Heart right ventricle (tissue), 16 donors: ENCODE results near the gene TET2. TPM values are rescaled to one million over a fixed set of nuclear protein-coding genes. Genes with fewer than 3 reads are reported as not detected.

ENCODE experiments used
- ATAC-seq, 8 donors: fragments of 200-7000 bp; cut with Tn5 transposase; one replicate each; pipeline ENCODE4 v1.9.1; 2020; ENCODE audit warnings: mild to moderate bottlenecking in 8 of 8, moderate library complexity in 8 of 8, moderate number of reproducible peaks in 1 of 8
- DNase-seq, 2 donors: peaks; one replicate each; pipeline ENCODE4 v3.0.0-alpha.2; 2020
- H3K27ac ChIP-seq, 10 donors: fragments of 200-600 bp; sonication (generic) in 2 of 10; one replicate each; pipeline versions ENCODE4 v1.5.0 to v1.8.0; 2020 to 2022; ENCODE audit warnings: mild to moderate bottlenecking in 3 of 10
- H3K27me3 ChIP-seq, 7 donors: fragments of 200-600 bp; one replicate each; pipeline ENCODE4 v1.8.0; 2021 to 2022; ENCODE audit warnings: mild to moderate bottlenecking in 2 of 7
- H3K36me3 ChIP-seq, 9 donors: fragments of 200-600 bp; sonication (generic) in 1 of 9; one replicate each; pipeline versions ENCODE4 v1.5.0 to v1.8.0; 2020 to 2022; ENCODE audit warnings: mild to moderate bottlenecking in 2 of 9
- H3K4me1 ChIP-seq, 9 donors: fragments of 200-600 bp; sonication (generic) in 1 of 9; one replicate each; pipeline versions ENCODE4 v1.5.0 to v1.8.0; 2020 to 2022; ENCODE audit warnings: mild to moderate bottlenecking in 4 of 9
- H3K4me3 ChIP-seq, 10 donors: fragments of 200-600 bp; sonication (generic) in 2 of 10; one replicate each; pipeline versions ENCODE4 v1.5.0 to v1.8.0; 2020 to 2022; ENCODE audit warnings: mild to moderate bottlenecking in 7 of 10, moderate library complexity in 2 of 10
- H3K9me3 ChIP-seq, 11 donors: fragments of 200-600 bp in 10 of 11; sonication (generic) in 2 of 11; one replicate each; pipeline versions ENCODE4 v1.5.0 to v1.8.0; 2013 to 2022; ENCODE audit warnings: mild to moderate bottlenecking in 2 of 11, control low read depth in 1 of 11, moderate library complexity in 1 of 11
- WGBS, 2 donors: extraction: QIAGEN DNeasy Blood & Tissue Kit; methylation state at CpG; one replicate each; pipeline ENCODE4 v1.1.7; 2013; ENCODE audit warnings: inconsistent platforms in 1 of 2; 5-methylcytosine and 5-hydroxymethylcytosine counted together
- intact Hi-C, 10 donors: fragments of 100-400 bp; cut with DNase I; formaldehyde crosslinking; loops; one replicate each; pipeline versions ENCODE4 v1.11.1 to v1.14.2; 2022
- polyA plus RNA-seq, 2 donors: library from polyadenylated mRNA; stranded (reverse); fragments of 200-250 nt; gene quantifications; one replicate each; pipeline ENCODE4 v1.2.3, GENCODE V29; 2013
- total RNA-seq, 10 donors: library from RNA; stranded (reverse); fragmentation: NEBNext Ultra II Directional in 3 of 10; extraction: Animal tissue kit (Norgen Biotek cat#: 25700) in 3 of 10; gene quantifications; one replicate each; pipeline versions ENCODE4 v1.2.1 to v1.2.4, GENCODE V29; 2021 to 2023
- TF ChIP-seq, protein P1 (sequence below), 9 donors: fragments of 200-600 bp; sonication (generic) in 2 of 9; IDR thresholded peaks; one replicate each; pipeline versions ENCODE4 v1.5.0 to v1.8.0; 2021 to 2022; ENCODE audit warnings: antibody characterized with exemption in 9 of 9, mild to moderate bottlenecking in 5 of 9, moderate library complexity in 1 of 9
- donor health status: Arrhythmogenic right ventricular cardiomyopathy.
- donor health status: ischemic (EF 13 %, LVEDD 7.1; RV severe dilation, severe dysfunction).
- donor health status: healthy with polysubstance abuse.
- donor health status: DM: no; HTN: yes; CAD: no.
- donor health status: DM: no; HTN: no; CAD: no.
- donor health status: ischemic (EF 25% LVEDD 6.9; RV normal size, moderate dysfunction).
- donor health status: ischemic (EF 25% LVEDD 5.7; RV mildly dilated, moderate dysfunction).
- donor health status: healthy.
- donor health status: DM: yes; HTN: yes; CAD: no.
- donor health status: Ischemic cardiomyopathy.
- donor health status: ischemic (EF 35%, LVEDD 5.7; RV mildly dilated, moderate dysfunction).
- donor health status: nonischemic (EF 11% LVEDD 7.7; RV severe dilation, severe dysfunction).
- donor health status: DM: yes; HTN: yes; CAD: no.
- donor health status: PGD.
- donor health status: ischemic (EF 29% LVEDD 5.4; RV normal size, mild dysfunction).
- donor health status: nonischemic (EF 23%, LVEDD 6.1; RV moderate dilation, normal function).

TET2 gene
- total and polyA plus RNA-seq, 12 donors: 1.4 to 20.6 (median 16.8) TPM

DNA sequence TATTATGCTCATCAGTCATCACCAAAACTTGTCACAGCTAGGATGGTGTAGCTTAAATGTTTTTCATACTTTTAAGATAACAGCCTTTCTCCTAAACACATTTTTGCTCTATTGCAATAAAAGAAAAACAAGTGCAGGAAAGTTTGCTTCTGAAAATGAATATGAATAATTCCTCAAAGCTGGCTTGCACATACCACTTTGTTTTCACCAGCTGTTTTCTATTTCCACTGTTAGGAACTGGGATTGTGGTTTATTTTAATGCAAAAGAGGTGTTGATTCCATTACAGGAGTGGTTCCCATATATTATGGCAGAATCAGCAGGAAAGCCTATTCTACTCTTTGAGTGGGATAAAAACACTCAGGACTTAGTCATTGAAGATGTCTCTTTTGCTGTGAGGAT lies 181.3 kb downstream of the TET2 start:
- no peak overlapping the region for H3K4me3 ChIP-seq
- no peaks in the 10 kb centered on the region for H3K4me1 ChIP-seq
- intact Hi-C loops: no loop called here
- peaks cover 0 to 5% (median 0%) of the 10 kb centered on the region in 11 donors for H3K9me3 ChIP-seq
- TF ChIP-seq, protein P1, sequence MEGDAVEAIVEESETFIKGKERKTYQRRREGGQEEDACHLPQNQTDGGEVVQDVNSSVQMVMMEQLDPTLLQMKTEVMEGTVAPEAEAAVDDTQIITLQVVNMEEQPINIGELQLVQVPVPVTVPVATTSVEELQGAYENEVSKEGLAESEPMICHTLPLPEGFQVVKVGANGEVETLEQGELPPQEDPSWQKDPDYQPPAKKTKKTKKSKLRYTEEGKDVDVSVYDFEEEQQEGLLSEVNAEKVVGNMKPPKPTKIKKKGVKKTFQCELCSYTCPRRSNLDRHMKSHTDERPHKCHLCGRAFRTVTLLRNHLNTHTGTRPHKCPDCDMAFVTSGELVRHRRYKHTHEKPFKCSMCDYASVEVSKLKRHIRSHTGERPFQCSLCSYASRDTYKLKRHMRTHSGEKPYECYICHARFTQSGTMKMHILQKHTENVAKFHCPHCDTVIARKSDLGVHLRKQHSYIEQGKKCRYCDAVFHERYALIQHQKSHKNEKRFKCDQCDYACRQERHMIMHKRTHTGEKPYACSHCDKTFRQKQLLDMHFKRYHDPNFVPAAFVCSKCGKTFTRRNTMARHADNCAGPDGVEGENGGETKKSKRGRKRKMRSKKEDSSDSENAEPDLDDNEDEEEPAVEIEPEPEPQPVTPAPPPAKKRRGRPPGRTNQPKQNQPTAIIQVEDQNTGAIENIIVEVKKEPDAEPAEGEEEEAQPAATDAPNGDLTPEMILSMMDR (IDR thresholded peaks at IDR 0.05): no peak
- DNase-seq (no peak), ATAC-seq (no peak)
- H3K36me3 ChIP-seq: no peaks in the 10 kb centered on the region
- no peak overlapping the region for H3K27ac ChIP-seq
- H3K27me3 ChIP-seq: no peaks in the 10 kb centered on the region

DNA sequence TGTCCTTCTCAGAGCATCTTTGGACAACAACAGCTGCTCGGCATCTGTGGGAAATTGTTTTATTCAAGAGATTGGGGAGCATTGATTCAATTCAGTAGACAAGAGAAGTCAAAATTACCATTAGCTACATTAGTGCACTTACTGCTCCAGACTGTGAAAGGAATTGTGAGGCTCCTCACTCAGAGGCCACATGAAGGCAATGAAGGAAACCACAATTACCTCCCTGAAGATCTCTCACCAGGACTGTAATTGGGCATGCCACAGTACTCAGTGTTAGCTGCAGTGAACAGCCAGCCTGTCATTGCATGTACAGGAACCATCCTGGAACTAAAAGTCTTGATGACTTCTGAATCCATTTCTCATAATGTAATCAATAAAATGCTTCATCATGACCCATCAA lies 182.4 kb downstream of the TET2 start:
- DNase-seq: no peak
- intact Hi-C loops: no loop called here
- H3K9me3 ChIP-seq: peaks cover 0 to 5% (median 0%) of the 10 kb centered on the region in 11 donors
- H3K4me1 ChIP-seq: no peaks in the 10 kb centered on the region
- WGBS, 2 donors: 93 to 94% methylated on average over 1 of the region's 1 CpG
- TF ChIP-seq, protein P1 (IDR thresholded peaks at IDR 0.05): no peak
- peaks cover 0 to 4% (median 0%) of the 10 kb centered on the region in 9 donors for H3K36me3 ChIP-seq
- H3K27me3 ChIP-seq: no peaks in the 10 kb centered on the region
- no peak overlapping the region for H3K27ac ChIP-seq
- no peak for ATAC-seq
- H3K4me3 ChIP-seq: no peak overlapping the region
